ENCODE measurements around the gene ERBIN.
"Not testable (repeated sequence)": the region's sequence is repeated elsewhere in the genome, so short reads cannot be mapped to it uniquely, and the experiment has no call there.

Gene ERBIN, protein sequence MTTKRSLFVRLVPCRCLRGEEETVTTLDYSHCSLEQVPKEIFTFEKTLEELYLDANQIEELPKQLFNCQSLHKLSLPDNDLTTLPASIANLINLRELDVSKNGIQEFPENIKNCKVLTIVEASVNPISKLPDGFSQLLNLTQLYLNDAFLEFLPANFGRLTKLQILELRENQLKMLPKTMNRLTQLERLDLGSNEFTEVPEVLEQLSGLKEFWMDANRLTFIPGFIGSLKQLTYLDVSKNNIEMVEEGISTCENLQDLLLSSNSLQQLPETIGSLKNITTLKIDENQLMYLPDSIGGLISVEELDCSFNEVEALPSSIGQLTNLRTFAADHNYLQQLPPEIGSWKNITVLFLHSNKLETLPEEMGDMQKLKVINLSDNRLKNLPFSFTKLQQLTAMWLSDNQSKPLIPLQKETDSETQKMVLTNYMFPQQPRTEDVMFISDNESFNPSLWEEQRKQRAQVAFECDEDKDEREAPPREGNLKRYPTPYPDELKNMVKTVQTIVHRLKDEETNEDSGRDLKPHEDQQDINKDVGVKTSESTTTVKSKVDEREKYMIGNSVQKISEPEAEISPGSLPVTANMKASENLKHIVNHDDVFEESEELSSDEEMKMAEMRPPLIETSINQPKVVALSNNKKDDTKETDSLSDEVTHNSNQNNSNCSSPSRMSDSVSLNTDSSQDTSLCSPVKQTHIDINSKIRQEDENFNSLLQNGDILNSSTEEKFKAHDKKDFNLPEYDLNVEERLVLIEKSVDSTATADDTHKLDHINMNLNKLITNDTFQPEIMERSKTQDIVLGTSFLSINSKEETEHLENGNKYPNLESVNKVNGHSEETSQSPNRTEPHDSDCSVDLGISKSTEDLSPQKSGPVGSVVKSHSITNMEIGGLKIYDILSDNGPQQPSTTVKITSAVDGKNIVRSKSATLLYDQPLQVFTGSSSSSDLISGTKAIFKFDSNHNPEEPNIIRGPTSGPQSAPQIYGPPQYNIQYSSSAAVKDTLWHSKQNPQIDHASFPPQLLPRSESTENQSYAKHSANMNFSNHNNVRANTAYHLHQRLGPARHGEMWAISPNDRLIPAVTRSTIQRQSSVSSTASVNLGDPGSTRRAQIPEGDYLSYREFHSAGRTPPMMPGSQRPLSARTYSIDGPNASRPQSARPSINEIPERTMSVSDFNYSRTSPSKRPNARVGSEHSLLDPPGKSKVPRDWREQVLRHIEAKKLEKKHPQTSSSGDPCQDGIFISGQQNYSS (N-terminal part only)

DNA sequence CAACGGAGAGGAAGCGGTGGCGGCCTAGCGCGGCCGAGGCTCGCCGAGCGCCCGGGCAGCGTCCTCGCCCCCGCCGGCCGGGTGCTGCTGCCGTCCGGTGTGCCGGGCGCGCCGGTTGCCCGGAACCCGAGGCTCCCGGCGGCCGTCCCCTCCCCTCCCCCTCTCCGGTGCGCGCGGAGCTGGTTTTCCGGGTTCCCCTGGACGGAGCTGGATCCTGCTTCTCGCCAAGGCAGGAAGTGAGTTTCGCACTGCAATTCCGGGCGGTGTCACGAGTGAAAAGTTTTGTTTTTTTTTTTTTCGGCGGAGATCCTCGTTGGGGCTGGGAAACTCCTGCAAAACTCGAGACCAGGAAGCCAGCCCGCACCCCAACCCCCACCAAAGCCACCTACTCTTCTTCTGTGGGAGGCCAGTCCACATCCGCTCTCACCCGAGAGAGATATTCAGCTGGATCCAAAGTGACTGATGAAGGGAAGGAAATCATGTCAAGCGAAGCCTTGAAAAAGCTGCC is at the start of gene ERBIN:
ERBIN (plus strand) TSS at position 300 of the 508 bp plus-strand sequence. CDS start 66,144 bp downstream, outside the sequence.
- FAIRE-seq: no peak

DNA sequence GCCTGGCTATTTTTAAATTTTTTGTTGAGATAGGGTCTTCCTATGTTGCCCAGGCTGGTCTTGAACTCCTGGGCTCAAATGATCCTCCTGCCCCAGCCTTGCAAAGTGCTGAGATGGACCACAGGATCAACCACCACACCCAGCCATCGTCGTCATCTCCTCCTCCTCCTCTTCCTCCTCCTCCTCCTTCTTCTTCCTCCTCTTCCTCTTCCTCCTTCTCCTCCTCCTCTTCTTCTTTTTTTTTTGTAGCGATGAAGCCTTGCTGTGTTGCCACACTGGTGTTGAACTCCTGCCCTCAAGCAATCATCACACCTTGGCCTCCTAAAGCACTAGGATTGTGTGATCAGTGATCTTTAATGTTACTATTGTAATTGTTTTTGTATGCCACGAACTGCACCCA is 49.4 kb upstream of the ERBIN start:
- FAIRE-seq: no peak

DNA sequence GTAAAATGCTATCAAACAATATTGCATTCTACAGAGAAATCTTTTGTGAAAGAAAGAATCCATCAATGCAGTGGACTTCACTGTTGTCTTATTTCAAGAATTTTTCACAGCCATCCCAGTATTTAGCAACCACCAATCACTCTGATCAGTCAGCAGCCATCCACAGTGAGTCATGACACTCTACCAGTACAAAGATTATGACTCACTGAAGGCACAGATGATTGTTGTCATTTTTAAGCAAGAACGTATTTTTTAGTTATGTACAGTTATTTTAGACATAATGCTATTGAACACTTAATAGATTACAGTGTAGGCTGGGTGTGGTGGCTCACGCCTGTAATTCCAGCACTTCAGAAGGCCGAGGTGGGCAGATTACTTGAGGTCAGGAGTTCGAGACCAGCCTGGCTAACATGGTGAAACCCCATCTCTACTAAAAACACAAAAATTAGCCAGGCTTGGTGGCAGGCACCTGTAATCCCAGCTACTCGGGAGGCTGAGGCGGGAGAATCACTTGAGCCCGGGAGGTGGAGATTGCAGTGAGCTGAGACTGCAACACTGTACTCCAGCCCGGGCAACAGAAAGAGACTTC is 46.6 kb upstream of the ERBIN start:
- not testable (repeated sequence) for FAIRE-seq

DNA sequence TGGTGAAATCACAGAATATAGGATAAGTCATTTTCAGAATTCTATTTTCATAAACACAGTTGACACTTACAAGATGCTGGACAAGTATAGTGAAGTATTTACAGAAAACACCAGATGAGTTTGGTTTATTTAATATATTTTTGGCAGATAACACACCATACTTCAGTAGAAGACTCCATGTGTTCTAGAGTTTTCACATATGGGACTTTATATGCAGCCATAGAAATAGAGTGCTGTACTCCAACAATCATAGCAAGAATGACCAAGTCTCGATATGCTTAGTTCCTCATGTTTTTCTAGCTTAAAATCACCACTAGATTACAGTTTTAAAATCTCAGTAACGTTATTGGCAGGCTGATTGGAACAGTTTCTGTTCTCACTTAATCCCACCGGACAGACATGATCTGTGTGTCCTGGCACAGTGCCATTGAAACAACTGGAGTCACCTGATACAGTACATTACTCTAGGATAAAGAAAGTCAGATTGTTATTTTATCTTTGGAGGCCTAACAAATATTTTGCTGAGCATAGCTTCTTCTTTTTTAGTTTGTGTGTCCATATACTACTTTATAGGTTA is 45.8 kb upstream of the ERBIN start:
- no peak for FAIRE-seq

DNA sequence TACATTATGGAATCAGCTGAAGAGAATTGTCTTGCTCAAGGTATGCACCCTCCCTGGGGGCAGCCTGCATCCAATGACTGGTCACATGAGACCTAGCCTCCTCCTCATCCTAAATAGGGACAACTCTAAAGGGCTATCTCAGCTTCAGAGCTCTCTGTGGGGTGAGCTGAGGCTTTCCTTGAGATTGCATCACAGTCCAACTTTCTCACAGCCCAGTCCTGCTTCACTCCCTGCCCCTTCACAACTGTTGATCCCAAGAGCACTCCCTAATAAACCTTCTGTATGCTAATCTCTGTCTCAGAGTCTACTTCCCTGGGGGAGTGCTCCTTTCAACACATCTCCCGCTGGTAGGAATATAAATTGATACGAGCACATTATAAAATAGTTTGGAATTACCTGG is 44.1 kb upstream of the ERBIN start:
- no peak for FAIRE-seq

DNA sequence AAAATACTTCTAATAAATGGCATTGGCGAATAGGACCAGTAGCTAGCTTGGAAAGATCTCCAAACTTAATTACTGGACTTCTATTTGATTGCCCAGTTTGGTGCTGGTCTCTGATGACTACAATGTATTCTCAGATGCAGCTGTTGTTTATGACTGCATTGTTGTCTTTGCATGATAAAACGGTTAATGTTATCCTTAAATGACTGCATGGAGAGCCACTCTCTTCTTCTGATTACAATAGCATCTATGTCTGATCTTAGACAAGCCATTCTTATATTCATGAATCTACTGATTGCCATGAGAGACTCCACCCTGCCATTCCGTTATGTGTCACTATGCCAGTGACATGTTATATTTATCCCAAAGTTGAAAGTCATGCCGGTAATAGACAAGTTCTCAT is 42.9 kb upstream of the ERBIN start:
- no peak for FAIRE-seq

DNA sequence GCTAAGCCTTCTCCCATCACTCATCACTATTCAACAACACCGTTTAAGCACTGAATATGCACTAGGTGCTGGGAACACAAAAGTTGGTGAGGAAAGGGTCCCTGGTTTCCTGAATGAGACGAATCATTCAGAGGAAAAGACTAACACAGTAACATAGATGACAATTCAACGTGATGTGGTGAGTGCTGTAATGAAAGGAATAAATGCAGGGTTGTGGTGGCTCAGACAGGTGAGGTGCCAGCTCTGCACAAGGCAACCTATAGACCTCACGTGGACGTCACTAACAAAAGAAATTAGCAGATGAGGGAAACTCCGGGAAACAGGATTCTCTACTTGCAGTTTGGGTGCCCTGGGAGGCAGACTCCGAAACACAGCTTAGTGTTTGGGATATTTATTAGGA is 40.0 kb upstream of the ERBIN start:
- FAIRE-seq: no peak

DNA sequence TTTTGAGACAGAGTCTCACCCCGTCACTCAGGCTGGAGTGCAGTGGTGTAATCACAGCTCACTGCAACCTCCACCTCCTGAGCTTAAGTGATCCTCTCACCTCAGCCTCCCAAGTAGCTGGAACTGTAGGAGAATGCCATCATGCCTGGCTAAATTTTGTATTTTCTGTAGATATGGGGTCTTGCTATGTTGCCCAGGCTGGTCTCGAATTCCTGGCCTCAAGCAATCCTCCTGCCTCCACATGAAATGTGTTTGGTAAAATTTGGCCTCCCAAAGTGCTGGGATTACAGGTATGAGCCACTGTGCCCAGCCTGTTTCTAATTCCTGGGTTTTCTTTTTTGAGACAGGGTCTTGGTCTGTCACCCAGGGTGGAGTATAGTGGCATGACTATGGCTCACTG is 34.4 kb upstream of the ERBIN start:
- FAIRE-seq: not testable (repeated sequence)

DNA sequence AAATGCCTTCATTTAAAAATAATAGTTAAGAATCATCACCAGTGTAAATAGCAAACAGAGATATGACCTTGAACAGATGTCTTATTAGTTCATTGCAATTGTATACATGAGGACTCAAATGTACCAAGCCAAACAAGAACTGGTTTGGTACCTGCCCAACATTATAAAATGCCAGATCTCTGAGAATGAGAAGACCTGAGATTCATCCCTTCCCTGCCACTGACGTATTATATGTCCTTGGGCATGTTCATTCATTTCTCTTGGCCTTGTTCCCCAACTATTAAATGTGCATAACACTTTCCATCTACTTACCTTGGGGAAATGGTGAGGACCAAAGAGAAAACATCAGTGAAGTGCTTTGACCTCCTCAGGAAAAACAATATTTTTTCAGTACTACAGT is 33.6 kb upstream of the ERBIN start:
- FAIRE-seq: no peak

DNA sequence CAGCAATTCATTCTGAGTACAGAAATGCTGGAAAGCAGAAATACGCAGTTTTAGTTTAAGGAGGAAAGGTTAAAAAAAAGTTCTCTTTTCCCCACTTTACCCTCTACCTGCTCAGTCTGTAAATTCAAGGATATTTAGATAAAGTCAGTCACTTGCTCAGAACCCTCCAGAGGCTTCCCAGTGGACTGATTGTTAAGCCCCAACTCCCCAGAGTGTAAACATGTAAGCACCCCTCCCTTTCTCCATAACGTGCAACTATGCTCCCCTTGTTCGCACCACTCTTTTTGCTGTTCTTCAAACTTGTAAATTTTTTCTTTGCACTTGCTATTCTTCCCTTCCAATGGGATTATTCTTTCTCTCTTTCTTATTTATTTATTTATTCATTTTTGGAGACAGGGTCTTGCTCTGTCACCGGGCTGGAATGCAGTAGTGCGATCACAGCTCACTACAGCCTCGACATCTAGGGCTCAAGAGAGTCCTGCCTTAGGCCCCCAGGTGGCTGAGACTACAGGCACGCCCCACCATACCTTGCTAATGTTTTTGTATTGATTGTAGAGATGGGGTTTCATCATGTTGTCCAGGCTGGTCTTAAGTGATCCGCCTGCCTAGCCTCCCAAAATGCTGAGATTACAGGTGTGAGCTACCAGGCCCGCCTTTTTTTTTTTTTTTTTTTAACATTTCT is 32.5 kb upstream of the ERBIN start:
- no peak for FAIRE-seq

DNA sequence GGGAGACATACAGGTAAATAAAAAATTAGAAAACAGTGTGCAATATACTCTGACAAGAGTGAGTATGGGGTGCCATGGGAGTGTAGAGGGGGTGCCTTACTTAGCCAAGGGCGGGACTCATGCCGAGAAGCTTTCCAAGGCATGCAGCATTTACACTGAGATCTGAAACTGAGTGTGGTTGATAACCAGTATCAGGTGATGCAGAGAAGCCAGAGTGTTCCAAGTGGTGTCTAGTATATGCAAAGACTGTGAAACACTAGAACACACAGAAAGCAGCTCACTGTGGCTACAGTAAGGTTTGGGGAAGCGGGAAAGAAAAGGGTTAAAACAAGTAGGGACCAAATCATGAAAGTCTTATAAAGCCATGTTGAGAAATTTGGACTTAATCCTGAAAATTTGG is 30.5 kb upstream of the ERBIN start:
- no peak for FAIRE-seq

DNA sequence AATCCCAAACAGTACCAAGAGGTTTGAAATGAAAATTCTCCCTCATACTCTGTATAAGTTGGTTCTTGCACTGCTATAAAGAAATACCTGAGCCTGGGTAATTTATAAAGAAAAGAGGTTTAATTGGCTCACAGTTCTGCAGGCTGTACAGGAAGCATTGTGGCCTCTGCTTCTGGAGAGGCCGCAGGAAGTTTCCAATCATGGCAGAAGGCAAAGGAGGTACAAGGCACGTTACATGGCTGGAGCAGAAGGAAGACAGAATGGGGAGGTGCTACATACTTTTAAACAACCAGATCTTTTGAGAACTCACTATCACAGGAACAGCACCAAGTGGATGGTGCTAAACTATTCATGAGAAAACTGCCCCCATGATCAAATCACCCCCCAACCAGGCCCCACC is 25.6 kb upstream of the ERBIN start:
- no peak for FAIRE-seq

DNA sequence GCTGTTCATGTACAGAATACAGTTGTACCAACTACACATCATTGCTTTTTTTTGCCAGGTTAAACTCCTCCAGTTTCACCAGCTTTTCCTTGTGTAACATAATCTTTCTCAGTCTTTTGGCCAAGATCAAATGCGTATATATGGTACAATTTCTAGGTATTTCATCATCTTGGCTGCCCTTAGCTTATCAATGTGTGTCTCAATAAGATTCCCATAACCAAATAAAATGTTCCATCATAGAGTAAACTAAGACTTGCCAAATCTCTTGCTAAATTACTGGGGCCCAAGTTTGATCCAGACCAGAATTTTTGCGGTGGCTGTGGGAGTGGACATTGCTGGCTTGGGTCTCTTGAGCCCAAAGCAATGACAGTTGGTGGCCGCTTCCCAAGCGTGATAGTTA is 24.3 kb upstream of the ERBIN start:
- no peak for FAIRE-seq

DNA sequence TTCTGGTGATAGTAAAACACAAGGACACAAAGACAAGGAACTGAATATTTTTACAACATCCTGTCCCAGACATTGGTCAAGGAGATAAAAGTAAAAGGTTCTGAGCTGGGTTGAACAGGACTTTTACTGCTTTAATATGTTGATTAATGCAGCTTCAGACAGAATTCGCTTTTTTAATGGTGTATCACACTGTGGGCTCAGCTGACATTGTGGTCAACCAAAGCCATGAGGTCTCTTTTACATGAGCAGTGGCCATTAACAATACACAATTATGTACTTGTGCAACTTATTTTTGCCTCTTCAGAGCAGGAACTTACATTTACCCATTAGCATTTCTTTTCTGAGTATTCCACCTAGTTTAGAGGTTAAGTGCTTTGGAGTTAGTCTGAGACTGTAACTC is 22.8 kb upstream of the ERBIN start:
- FAIRE-seq: no peak

DNA sequence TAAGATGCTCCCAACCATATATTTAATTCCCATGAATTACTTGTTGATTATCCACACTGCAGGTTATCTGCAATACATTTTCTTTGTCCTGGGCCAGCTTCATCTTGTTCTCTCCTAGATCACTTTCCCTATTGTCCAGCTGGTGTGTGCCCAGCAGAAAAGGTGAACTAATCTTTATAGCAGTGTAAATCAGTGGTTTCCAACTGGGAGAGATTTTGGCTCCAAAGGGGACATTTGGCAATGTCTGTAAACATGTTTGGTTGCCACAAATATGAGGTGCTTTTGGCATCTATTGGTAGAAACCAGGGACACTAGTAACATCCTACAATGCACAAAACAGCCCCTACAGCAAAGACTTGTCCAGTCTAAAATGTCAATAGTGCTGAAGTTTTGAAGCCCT is 20.1 kb upstream of the ERBIN start:
- no peak for FAIRE-seq

DNA sequence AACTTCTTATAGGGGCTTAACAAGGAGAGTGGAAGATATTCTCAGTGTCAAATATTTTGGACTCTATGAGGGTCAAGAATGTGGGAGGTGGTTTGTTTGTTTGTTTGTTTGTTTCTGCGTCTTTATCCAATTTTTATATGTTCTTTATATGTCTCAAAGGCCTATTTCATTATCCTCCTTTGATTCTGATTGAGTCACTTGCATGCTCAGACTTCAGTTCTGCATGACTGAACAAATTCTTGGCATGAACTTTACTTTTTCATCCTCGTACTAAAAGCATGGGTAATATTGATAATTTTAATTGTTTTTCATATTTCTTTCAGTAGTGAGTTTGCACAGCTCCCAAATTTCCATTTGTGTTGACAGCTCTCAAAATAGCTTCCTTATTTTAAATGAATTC is 19.2 kb upstream of the ERBIN start:
- FAIRE-seq: no peak

DNA sequence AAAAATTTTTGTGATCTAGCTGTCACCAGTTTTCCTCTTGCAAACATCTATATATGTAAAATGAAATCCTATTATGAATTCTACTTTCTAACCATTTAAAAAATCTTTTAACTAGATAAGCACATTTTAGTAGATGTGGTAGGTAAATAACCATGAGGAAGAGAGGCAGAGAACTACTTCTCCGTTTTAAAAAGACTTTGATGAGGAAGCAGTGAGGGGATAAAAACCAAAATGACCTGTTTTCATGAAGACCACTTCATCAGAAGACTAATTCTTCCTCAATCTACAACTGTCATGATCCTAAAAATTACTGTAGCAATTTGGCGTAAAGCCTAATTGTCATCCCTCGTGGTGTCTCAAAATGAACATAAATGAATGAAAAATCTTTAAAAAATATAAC is 15.7 kb upstream of the ERBIN start:
- FAIRE-seq: no peak

DNA sequence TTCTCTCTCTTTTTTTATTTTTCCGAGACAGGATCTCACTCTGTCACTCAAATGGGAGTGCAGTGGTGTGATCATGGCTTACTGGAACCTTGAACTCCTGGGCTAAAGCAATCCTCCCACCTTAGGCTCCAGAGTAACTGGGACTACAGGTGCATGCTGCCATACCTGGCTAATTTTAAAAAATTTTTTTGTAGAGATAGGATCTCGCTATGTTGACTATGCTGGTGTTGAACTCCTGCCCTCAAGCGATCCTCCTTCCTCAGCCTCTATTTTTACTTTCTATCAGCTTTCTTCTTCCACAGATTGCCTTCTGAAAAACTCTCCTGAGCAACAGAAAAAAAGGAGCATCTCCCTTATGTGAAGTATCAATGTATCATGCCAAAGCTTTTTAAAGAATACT is 14.1 kb upstream of the ERBIN start:
- no peak for FAIRE-seq

DNA sequence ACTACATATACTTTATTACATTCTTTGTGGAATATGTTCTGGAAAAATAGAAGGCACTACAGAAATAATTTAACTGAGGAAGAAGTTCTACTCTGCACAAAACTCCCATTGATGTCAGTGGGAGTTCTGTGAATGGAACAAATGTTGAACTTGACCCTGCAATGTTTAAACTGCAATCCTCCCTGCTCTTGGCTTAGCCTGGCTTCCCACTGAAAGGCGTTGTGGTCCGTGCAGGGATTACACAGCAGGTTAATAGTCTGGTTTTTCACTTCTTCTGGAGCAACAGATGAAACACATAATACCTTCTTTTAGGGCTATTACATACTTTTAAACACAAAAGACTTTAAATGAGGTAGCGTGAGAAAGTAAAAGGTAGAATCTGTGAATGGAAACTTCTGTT is 12.9 kb upstream of the ERBIN start:
- no peak for FAIRE-seq

DNA sequence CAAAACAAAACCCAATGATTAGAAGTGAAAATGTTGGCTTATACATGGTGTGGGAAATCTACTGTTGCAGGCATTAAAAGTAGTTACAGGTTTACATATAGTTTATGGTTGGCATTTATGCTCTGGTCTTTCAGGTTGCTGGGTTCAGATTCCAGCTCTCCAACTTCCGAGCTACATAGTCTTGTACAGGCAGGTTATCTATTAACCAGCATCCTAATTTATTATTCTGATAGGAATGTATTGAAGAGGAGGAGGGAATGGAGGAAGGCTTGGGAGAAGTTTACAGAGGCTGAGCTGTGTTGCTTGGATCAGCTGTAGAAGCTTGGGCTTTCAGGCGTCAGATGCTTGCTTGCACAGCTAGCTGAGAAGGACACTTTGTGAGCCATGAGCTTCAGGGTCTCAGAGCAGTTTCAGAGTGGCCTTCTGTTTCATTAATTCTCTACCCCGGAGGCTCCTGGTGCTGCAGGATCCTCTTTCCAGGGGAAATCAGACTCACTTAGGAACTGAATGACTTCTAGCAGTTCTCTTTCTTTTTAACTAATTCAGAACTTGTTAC is 11.7 kb upstream of the ERBIN start:
- no peak for FAIRE-seq

DNA sequence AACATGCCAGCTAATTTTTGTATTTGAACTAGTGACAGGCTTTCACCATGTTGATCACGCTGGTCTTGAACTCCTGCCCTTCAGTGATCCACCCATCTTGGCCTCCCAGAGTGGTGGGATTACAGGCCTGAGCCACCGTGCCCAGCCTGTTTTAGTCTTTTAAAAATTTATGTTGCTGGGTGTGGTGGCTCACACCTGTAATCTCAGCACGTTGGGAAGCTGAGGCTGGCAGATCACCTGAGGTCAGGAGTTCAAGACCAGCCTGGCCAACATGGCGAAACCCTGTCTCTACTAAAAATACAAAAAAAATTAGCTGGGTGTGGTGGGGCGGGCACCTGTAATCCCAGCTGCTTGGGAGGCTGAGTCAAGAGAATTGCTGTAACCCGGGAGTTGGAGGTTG is 10.7 kb upstream of the ERBIN start:
- not testable (repeated sequence) for FAIRE-seq

Measured in islet of Langerhans (tissue), 1 donor.